GM23338 (cell line): Measurements from ENCODE around the gene CHAC1. TPM values are rescaled to one million over a fixed set of nuclear protein-coding genes. Genes with fewer than 3 reads are reported as not detected.

Experiments used
- ATAC-seq: fragments of 200-7000 bp; cut with Tn5 transposase; 3 replicates; pipeline ENCODE4 v1.9.1; 2020
- DNase-seq: peaks from one replicate; pipeline ENCODE4 v3.0.0-alpha.2; 2015; ENCODE audit warnings: low spot score
- H2AFZ ChIP-seq: fragments of 200-600 bp; sonication (generic); 2 replicates; pipeline ENCODE4 v1.8.0; 2016; ENCODE audit warnings: antibody characterized with exemption, mild to moderate bottlenecking, moderate library complexity
- H3F3A ChIP-seq: fragments of 200-600 bp; sonication (generic); replicated peaks from 2 replicates; pipeline ENCODE4 v1.8.0; 2017; ENCODE audit warnings: antibody characterized with exemption, mixed run types, low read depth
- H3K27ac ChIP-seq: fragments of 200-600 bp; sonication (generic); 2 replicates; pipeline ENCODE4 v1.6.1; 2016; ENCODE audit warnings: low read depth
- H3K27me3 ChIP-seq: fragments of 200-600 bp; sonication (generic); 2 replicates; pipeline ENCODE4 v1.8.0; 2016; ENCODE audit warnings: mild to moderate bottlenecking, mixed run types, moderate library complexity; ENCODE audit not compliant: insufficient read depth
- H3K36me3 ChIP-seq: fragments of 200-600 bp; sonication (generic); 2 replicates; pipeline ENCODE4 v1.8.0; 2016; ENCODE audit warnings: mild to moderate bottlenecking; ENCODE audit not compliant: insufficient read depth
- H3K4me1 ChIP-seq: fragments of 200-600 bp; sonication (generic); 2 replicates; pipeline ENCODE4 v1.8.0; 2016; ENCODE audit warnings: mild to moderate bottlenecking, moderate library complexity; ENCODE audit not compliant: insufficient read depth
- H3K4me2 ChIP-seq: fragments of 200-600 bp; sonication (generic); 2 replicates; pipeline ENCODE4 v1.7.1; 2017; ENCODE audit warnings: mixed run types
- H3K4me3 ChIP-seq: fragments of 200-600 bp; sonication (generic); 2 replicates; pipeline ENCODE4 v1.6.1; 2016; ENCODE audit warnings: mixed run types
- H3K79me2 ChIP-seq: fragments of 200-600 bp; sonication (generic); replicated peaks from 2 replicates; pipeline ENCODE4 v1.8.0; 2017; ENCODE audit warnings: mild to moderate bottlenecking; ENCODE audit not compliant: insufficient read depth
- H3K9me2 ChIP-seq: fragments of 200-600 bp; sonication (generic); 2 replicates; pipeline ENCODE4 v1.8.0; 2017; ENCODE audit not compliant: insufficient read depth
- H4K20me1 ChIP-seq: fragments of 200-600 bp; sonication (generic); replicated peaks from 2 replicates; pipeline ENCODE4 v1.8.0; 2017; ENCODE audit warnings: mild to moderate bottlenecking; ENCODE audit not compliant: insufficient read depth
- H3K27ac Mint-ChIP-seq: 2 replicates; pipeline ENCODE4 v1.8.0; 2020; ENCODE audit warnings: inconsistent platforms, mild to moderate bottlenecking, moderate library complexity, mixed read lengths
- H3K27me3 Mint-ChIP-seq: 3 replicates; pipeline ENCODE4 v1.8.0; 2022; ENCODE audit warnings: low read depth, mild to moderate bottlenecking, moderate library complexity, mixed read lengths, inconsistent platforms; ENCODE audit not compliant: insufficient read depth, poor library complexity
- H3K36me3 Mint-ChIP-seq: 3 replicates; pipeline ENCODE4 v1.8.0; 2021; ENCODE audit warnings: low read depth, mild to moderate bottlenecking, inconsistent platforms, moderate library complexity, mixed read lengths
- H3K4me1 Mint-ChIP-seq: 3 replicates; pipeline ENCODE4 v1.8.0; 2020; ENCODE audit warnings: mild to moderate bottlenecking, inconsistent platforms, mixed read lengths
- H3K4me3 Mint-ChIP-seq: 3 replicates; pipeline ENCODE4 v1.8.0; 2021; ENCODE audit warnings: moderate library complexity, mild to moderate bottlenecking, inconsistent platforms, mixed read lengths
- H3K9me3 Mint-ChIP-seq: 3 replicates; pipeline ENCODE4 v1.8.0; 2020; ENCODE audit warnings: moderate library complexity, mild to moderate bottlenecking, inconsistent platforms, mixed read lengths
- CREB1 ChIP-seq: fragments of 250-450 bp; sonication (Bioruptor Pico); IDR thresholded peaks from 2 replicates; pipeline ENCODE4 v1.5.0; 2020; ENCODE audit warnings: low read depth, mild to moderate bottlenecking, moderate library complexity
- EZH2 ChIP-seq: fragments of 200-600 bp; sonication (generic); IDR thresholded peaks from one replicate; pipeline ENCODE4 v1.8.0; 2017; ENCODE audit warnings: antibody characterized with exemption, mild to moderate bottlenecking, low read depth; ENCODE audit not compliant: unreplicated experiment
- EZH2phosphoT487 ChIP-seq: fragments of 200-600 bp; sonication (generic); IDR thresholded peaks from one replicate; pipeline ENCODE4 v1.8.1; 2018; ENCODE audit warnings: antibody characterized with exemption; ENCODE audit not compliant: unreplicated experiment
- JUNB ChIP-seq: IDR thresholded peaks from one replicate; pipeline ENCODE4 v1.6.1; 2016; ENCODE audit warnings: antibody characterized with exemption; ENCODE audit not compliant: unreplicated experiment
- NANOG ChIP-seq: IDR thresholded peaks from 2 replicates; pipeline ENCODE4 v1.6.1; 2016; ENCODE audit warnings: antibody characterized with exemption, borderline replicate concordance
- POLR2AphosphoS5 ChIP-seq: IDR thresholded peaks from 2 replicates; pipeline ENCODE4 v1.6.1; 2016; ENCODE audit warnings: antibody characterized with exemption, low read depth
- STAT1 ChIP-seq: IDR thresholded peaks from one replicate; pipeline ENCODE4 v1.6.1; 2016; ENCODE audit warnings: antibody characterized with exemption; ENCODE audit not compliant: unreplicated experiment
- ZNF114 ChIP-seq: fragments of 250-450 bp; sonication (Bioruptor Pico); IDR thresholded peaks from 2 replicates; pipeline ENCODE4 v1.5.0; 2020; ENCODE audit warnings: mild to moderate bottlenecking, moderate library complexity
- ZNF331 ChIP-seq: fragments of 250-450 bp; sonication (Bioruptor Pico); IDR thresholded peaks from 2 replicates; pipeline ENCODE4 v1.5.0; 2020; ENCODE audit warnings: low read depth, mild to moderate bottlenecking, moderate library complexity
- polyA plus RNA-seq: library from polyadenylated mRNA; unstranded; fragments of >200 nt; fragmentation: Nextera tagmentation; extraction: Ambion mirVana; gene quantifications from 2 replicates; pipeline ENCODE4 v1.2.1, GENCODE V29; 2016
- total RNA-seq: library from RNA; depleted of rRNA; stranded (reverse); fragments of >200 nt; shearing (Covaris generic); gene quantifications from 2 replicates; pipeline ENCODE4 v1.2.3, GENCODE V29; 2014
- TF ChIP-seq, protein P1 (sequence below): IDR thresholded peaks from 2 replicates; pipeline ENCODE4 v1.6.1; 2016; ENCODE audit warnings: antibody characterized with exemption
- TF ChIP-seq, protein P2 (sequence below), 2 experiments: fragments of 200-600 bp in 1 of 2; sonication (generic) in 1 of 2; conservative IDR thresholded peaks; 2 replicates each; pipeline versions ENCODE4 v1.5.1 to v1.6.1; 2016 to 2017; ENCODE audit warnings: antibody characterized with exemption in 2 of 2, low read depth in 2 of 2, mild to moderate bottlenecking in 2 of 2, moderate library complexity in 1 of 2
- TF ChIP-seq, protein P3 (sequence below): IDR thresholded peaks from one replicate; pipeline ENCODE4 v1.6.1; 2018; ENCODE audit warnings: antibody characterized with exemption; ENCODE audit not compliant: unreplicated experiment
- TF ChIP-seq, protein P4 (sequence below): fragments of 250-450 bp; sonication (Bioruptor Pico); IDR thresholded peaks from 2 replicates; pipeline ENCODE4 v1.5.0; 2020; ENCODE audit warnings: mild to moderate bottlenecking, moderate library complexity

CHAC1 gene
- total and polyA plus RNA-seq, 2 experiments from 2014 or later, result 73.0 to 124 TPM

DNA sequence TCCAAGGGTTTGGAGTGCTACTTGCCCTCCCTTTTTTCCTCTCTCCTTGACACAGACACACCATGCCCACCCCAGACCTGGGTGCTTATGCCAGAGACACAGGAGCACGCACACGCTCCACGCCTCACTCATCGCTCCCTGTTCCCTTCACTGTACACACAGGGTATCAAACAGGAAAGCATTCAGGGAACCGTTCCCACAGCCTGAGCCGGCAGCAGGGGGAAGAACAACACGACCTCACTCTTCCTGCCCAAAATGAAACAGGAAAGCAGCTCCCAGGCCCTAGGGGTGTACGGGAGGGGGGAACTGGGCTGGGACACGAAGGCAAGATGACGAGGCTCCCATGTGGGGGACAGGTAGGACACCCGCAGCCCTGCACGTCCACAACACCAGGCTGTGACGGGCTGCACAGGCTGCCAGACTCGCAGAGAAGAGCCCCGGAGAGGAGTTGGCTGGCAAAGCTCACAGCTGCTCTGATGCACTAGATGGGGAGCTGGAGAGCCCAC, 12.9 kb upstream of the CHAC1 start:
- no peaks in the 10 kb centered on the region; the same call in 2 of the 3 replicates for H3K9me3 Mint-ChIP-seq

More for the DNA sequence above, 12.9 kb upstream of the CHAC1 start:
- no peaks in the 10 kb centered on the region for H3K36me3 ChIP-seq
- H3K4me1 ChIP-seq, result peaks cover 21% of the 10 kb centered on the region
- no peaks in the 10 kb centered on the region for H3K9me2 ChIP-seq
- H3K27me3 Mint-ChIP-seq, result peaks cover 33% of the 10 kb centered on the region
- no peak overlapping the region for H3K4me3 ChIP-seq
- H3K79me2 ChIP-seq, result no peaks in the 10 kb centered on the region
- H3F3A ChIP-seq, result peaks cover 17% of the 10 kb centered on the region
- H4K20me1 ChIP-seq, result no peaks in the 10 kb centered on the region
- peaks cover 38% of the 10 kb centered on the region for H3K4me1 Mint-ChIP-seq
- H2AFZ ChIP-seq, result no peak overlapping the region
- TF ChIP-seq ZNF331 (CRISPR knock-in tag) (no peak), EZH2 (no peak), ZNF114 (no peak), NANOG (no peak), STAT1 (no peak), JUNB (no peak), CREB1 (CRISPR knock-in tag) (no peak), EZH2phosphoT487 (no peak), POLR2AphosphoS5 (no peak)
- TF ChIP-seq, protein P1, sequence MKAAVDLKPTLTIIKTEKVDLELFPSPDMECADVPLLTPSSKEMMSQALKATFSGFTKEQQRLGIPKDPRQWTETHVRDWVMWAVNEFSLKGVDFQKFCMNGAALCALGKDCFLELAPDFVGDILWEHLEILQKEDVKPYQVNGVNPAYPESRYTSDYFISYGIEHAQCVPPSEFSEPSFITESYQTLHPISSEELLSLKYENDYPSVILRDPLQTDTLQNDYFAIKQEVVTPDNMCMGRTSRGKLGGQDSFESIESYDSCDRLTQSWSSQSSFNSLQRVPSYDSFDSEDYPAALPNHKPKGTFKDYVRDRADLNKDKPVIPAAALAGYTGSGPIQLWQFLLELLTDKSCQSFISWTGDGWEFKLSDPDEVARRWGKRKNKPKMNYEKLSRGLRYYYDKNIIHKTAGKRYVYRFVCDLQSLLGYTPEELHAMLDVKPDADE, result no peak
- TF ChIP-seq, protein P2, sequence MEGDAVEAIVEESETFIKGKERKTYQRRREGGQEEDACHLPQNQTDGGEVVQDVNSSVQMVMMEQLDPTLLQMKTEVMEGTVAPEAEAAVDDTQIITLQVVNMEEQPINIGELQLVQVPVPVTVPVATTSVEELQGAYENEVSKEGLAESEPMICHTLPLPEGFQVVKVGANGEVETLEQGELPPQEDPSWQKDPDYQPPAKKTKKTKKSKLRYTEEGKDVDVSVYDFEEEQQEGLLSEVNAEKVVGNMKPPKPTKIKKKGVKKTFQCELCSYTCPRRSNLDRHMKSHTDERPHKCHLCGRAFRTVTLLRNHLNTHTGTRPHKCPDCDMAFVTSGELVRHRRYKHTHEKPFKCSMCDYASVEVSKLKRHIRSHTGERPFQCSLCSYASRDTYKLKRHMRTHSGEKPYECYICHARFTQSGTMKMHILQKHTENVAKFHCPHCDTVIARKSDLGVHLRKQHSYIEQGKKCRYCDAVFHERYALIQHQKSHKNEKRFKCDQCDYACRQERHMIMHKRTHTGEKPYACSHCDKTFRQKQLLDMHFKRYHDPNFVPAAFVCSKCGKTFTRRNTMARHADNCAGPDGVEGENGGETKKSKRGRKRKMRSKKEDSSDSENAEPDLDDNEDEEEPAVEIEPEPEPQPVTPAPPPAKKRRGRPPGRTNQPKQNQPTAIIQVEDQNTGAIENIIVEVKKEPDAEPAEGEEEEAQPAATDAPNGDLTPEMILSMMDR (conservative IDR thresholded peaks at IDR 0.05; ENCODE audit: low read depth in 2 of 2), result no peak
- TF ChIP-seq, protein P3, sequence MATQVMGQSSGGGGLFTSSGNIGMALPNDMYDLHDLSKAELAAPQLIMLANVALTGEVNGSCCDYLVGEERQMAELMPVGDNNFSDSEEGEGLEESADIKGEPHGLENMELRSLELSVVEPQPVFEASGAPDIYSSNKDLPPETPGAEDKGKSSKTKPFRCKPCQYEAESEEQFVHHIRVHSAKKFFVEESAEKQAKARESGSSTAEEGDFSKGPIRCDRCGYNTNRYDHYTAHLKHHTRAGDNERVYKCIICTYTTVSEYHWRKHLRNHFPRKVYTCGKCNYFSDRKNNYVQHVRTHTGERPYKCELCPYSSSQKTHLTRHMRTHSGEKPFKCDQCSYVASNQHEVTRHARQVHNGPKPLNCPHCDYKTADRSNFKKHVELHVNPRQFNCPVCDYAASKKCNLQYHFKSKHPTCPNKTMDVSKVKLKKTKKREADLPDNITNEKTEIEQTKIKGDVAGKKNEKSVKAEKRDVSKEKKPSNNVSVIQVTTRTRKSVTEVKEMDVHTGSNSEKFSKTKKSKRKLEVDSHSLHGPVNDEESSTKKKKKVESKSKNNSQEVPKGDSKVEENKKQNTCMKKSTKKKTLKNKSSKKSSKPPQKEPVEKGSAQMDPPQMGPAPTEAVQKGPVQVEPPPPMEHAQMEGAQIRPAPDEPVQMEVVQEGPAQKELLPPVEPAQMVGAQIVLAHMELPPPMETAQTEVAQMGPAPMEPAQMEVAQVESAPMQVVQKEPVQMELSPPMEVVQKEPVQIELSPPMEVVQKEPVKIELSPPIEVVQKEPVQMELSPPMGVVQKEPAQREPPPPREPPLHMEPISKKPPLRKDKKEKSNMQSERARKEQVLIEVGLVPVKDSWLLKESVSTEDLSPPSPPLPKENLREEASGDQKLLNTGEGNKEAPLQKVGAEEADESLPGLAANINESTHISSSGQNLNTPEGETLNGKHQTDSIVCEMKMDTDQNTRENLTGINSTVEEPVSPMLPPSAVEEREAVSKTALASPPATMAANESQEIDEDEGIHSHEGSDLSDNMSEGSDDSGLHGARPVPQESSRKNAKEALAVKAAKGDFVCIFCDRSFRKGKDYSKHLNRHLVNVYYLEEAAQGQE, result no peak
- TF ChIP-seq, protein P4, sequence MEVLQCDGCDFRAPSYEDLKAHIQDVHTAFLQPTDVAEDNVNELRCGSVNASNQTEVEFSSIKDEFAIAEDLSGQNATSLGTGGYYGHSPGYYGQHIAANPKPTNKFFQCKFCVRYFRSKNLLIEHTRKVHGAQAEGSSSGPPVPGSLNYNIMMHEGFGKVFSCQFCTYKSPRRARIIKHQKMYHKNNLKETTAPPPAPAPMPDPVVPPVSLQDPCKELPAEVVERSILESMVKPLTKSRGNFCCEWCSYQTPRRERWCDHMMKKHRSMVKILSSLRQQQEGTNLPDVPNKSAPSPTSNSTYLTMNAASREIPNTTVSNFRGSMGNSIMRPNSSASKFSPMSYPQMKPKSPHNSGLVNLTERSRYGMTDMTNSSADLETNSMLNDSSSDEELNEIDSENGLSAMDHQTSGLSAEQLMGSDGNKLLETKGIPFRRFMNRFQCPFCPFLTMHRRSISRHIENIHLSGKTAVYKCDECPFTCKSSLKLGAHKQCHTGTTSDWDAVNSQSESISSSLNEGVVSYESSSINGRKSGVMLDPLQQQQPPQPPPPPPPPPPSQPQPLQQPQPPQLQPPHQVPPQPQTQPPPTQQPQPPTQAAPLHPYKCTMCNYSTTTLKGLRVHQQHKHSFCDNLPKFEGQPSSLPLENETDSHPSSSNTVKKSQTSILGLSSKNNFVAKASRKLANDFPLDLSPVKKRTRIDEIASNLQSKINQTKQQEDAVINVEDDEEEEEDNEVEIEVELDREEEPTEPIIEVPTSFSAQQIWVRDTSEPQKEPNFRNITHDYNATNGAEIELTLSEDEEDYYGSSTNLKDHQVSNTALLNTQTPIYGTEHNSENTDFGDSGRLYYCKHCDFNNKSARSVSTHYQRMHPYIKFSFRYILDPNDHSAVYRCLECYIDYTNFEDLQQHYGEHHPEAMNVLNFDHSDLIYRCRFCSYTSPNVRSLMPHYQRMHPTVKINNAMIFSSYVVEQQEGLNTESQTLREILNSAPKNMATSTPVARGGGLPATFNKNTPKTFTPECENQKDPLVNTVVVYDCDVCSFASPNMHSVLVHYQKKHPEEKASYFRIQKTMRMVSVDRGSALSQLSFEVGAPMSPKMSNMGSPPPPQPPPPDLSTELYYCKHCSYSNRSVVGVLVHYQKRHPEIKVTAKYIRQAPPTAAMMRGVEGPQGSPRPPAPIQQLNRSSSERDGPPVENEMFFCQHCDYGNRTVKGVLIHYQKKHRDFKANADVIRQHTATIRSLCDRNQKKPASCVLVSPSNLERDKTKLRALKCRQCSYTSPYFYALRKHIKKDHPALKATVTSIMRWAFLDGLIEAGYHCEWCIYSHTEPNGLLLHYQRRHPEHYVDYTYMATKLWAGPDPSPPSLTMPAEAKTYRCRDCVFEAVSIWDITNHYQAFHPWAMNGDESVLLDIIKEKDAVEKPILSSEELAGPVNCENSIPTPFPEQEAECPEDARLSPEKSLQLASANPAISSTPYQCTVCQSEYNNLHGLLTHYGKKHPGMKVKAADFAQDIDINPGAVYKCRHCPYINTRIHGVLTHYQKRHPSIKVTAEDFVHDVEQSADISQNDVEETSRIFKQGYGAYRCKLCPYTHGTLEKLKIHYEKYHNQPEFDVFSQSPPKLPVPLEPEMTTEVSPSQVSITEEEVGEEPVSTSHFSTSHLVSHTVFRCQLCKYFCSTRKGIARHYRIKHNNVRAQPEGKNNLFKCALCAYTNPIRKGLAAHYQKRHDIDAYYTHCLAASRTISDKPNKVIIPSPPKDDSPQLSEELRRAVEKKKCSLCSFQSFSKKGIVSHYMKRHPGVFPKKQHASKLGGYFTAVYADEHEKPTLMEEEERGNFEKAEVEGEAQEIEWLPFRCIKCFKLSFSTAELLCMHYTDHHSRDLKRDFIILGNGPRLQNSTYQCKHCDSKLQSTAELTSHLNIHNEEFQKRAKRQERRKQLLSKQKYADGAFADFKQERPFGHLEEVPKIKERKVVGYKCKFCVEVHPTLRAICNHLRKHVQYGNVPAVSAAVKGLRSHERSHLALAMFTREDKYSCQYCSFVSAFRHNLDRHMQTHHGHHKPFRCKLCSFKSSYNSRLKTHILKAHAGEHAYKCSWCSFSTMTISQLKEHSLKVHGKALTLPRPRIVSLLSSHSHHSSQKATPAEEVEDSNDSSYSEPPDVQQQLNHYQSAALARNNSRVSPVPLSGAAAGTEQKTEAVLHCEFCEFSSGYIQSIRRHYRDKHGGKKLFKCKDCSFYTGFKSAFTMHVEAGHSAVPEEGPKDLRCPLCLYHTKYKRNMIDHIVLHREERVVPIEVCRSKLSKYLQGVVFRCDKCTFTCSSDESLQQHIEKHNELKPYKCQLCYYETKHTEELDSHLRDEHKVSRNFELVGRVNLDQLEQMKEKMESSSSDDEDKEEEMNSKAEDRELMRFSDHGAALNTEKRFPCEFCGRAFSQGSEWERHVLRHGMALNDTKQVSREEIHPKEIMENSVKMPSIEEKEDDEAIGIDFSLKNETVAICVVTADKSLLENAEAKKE (CRISPR knock-in tag), result no peak
- DNase-seq (no peak), ATAC-seq (no peak)
- H3K27ac Mint-ChIP-seq, result no peak overlapping the region
- H3K4me3 Mint-ChIP-seq, result peak overlapping the region; percentile 69; the same call in 2 of the 3 replicates
- H3K27ac ChIP-seq, result no peak overlapping the region
- peak overlapping the region; percentile 88; the same call in 1 of the 2 replicates for H3K4me2 ChIP-seq
- H3K36me3 Mint-ChIP-seq, result no peaks in the 10 kb centered on the region; the same call in 2 of the 3 replicates
- peaks cover 24% of the 10 kb centered on the region for H3K27me3 ChIP-seq
